ENCODE data around the gene DNAJB8. TPM values are rescaled to one million over a fixed set of nuclear protein-coding genes. Genes with fewer than 3 reads are reported as not detected.

Gene DNAJB8
- total RNA-seq, 1 experiment from 2014 or later: not detected

GRCh38 chr3:128435058-128435457 is 31.6 kb downstream of the DNAJB8 start:
- H2AFZ ChIP-seq (ENCODE audit: low read length): no peak overlapping the region
- H2BK12ac ChIP-seq (ENCODE audit: insufficient read length, low read depth, low read length): no peak overlapping the region
- no peaks in the 10 kb centered on the region for H3K79me2 ChIP-seq (ENCODE audit: insufficient read depth, low read length)
- no peak overlapping the region for H3K56ac ChIP-seq (ENCODE audit: insufficient read length, low read depth, low read length)
- Mint-ChIP-seq H3K4me1 (peaks cover 52 to 60% of the 10 kb centered on the region in 2 experiments), H3K4me3 (no peak overlapping the region), H3K27ac (no peak overlapping the region), H3K27me3 (ENCODE audit: low read depth) (peaks cover 76% of the 10 kb centered on the region), H3K9me3 (no peaks in the 10 kb centered on the region; a peak in 1 of 5 replicates), H3K36me3 (ENCODE audit: insufficient read depth in 1 of 3, low read depth in 3 of 3) (no peaks in the 10 kb centered on the region; a peak in 2 of 7 replicates)
- no peak overlapping the region for H2AK5ac ChIP-seq (ENCODE audit: insufficient read length, low read length)
- H3K79me1 ChIP-seq (ENCODE audit: insufficient read depth, low read depth, low read length, poor library complexity, severe bottlenecking): no peaks in the 10 kb centered on the region
- H3K18ac ChIP-seq (ENCODE audit: insufficient read length, low read depth, low read length): no peak overlapping the region
- H2BK20ac ChIP-seq (ENCODE audit: low read depth, low read length, poor library complexity, severe bottlenecking): no peak overlapping the region
- no peak overlapping the region for H4K91ac ChIP-seq (ENCODE audit: insufficient read length, low read depth, low read length)
- no peak overlapping the region for H3K14ac ChIP-seq (ENCODE audit: insufficient read depth, low read length)
- WGBS (ENCODE audit: extremely low coverage, insufficient read length, low lambda C conversion rate): no CpG with 5 or more reads among the region's 6 CpGs
- peaks cover 7% of the 10 kb centered on the region for H3K23me2 ChIP-seq (ENCODE audit: insufficient read length, low read depth, low read length, poor library complexity, severe bottlenecking)
- no peak for TF ChIP-seq CTCF (conservative IDR thresholded peaks at IDR 0.05)
- no peak overlapping the region for H2BK15ac ChIP-seq (ENCODE audit: low read depth, low read length)
- H3T11ph ChIP-seq (ENCODE audit: low read length): no peak overlapping the region
- peak; percentile 57 for DNase-seq
- no peak overlapping the region for H2BK5ac ChIP-seq (ENCODE audit: insufficient read length, low read length)
- no peak overlapping the region for H4K8ac ChIP-seq (replicated peaks; ENCODE audit: insufficient read length, low read depth, low read length)
- H2BK120ac ChIP-seq (ENCODE audit: low read depth, low read length, poor library complexity, severe bottlenecking): no peak overlapping the region
- no peak overlapping the region for H3K27ac ChIP-seq (ENCODE audit: insufficient read length, low read depth, low read length)
- peaks cover 2% of the 10 kb centered on the region; the same call in 1 of the 2 replicates for H3K4me1 ChIP-seq (ENCODE audit: insufficient read depth, low read length)
- H3K9ac ChIP-seq (ENCODE audit: extremely low read depth, insufficient read length, low read length): no peak overlapping the region
- H3K27me3 ChIP-seq (ENCODE audit: insufficient read depth, low read length): peaks cover 12% of the 10 kb centered on the region; the same call in 1 of the 2 replicates
- no peaks in the 10 kb centered on the region for H3K9me3 ChIP-seq (ENCODE audit: control insufficient read depth, low read depth, low read length)
- no peak overlapping the region for H3K4me2 ChIP-seq (ENCODE audit: insufficient read depth, insufficient read length, low read length)
- no peak overlapping the region for H3K4ac ChIP-seq (ENCODE audit: low read depth, low read length)
- no peak overlapping the region for H3K23ac ChIP-seq (ENCODE audit: insufficient read length, low read depth, low read length)
- no peak overlapping the region for H4K5ac ChIP-seq (ENCODE audit: insufficient read length, low read depth, low read length)
- H4K20me1 ChIP-seq (ENCODE audit: control insufficient read depth, insufficient read depth, insufficient read length): no peaks in the 10 kb centered on the region

All from H9 (cell line).